ENCODE measurements around the gene STUM.

GRCh38 chr1:226635456-226635941 lies 86.9 kb downstream of the STUM start:
- TF ChIP-seq POLR2A (IDR thresholded peaks at IDR 0.05; ENCODE audit: low read length) (no peak), GATA1 (IDR thresholded peaks at IDR 0.05; ENCODE audit: low read depth, low read length) (no peak)

All from erythroblast (primary cell).